Esophagus muscularis mucosa (tissue), 3 donors: ENCODE data around the gene MYH6.

ENCODE experiments used
- POLR2A ChIP-seq: fragments of 450-650 bp; IDR thresholded peaks from one replicate; pipeline ENCODE4 v1.6.1; 2017; ENCODE audit warnings: antibody characterized with exemption, moderate library complexity, mild to moderate bottlenecking, low read depth
- POLR2AphosphoS5 ChIP-seq, 2 donors: sonication (generic); formaldehyde crosslinking; IDR thresholded peaks; one replicate each; pipeline ENCODE4 v1.6.1; 2017; ENCODE audit warnings: antibody characterized with exemption in 2 of 2
- TF ChIP-seq, protein P1 (sequence below), 3 experiments: fragments of 200-600 bp in 2 of 3; fragments of 450-650 bp in 1 of 3; sonication (generic) in 2 of 3; IDR thresholded peaks; one replicate each; pipeline ENCODE4 v1.5.1; 2017 to 2019; ENCODE audit warnings: antibody characterized with exemption in 3 of 3, mild to moderate bottlenecking in 2 of 3, moderate library complexity in 1 of 3

DNA sequence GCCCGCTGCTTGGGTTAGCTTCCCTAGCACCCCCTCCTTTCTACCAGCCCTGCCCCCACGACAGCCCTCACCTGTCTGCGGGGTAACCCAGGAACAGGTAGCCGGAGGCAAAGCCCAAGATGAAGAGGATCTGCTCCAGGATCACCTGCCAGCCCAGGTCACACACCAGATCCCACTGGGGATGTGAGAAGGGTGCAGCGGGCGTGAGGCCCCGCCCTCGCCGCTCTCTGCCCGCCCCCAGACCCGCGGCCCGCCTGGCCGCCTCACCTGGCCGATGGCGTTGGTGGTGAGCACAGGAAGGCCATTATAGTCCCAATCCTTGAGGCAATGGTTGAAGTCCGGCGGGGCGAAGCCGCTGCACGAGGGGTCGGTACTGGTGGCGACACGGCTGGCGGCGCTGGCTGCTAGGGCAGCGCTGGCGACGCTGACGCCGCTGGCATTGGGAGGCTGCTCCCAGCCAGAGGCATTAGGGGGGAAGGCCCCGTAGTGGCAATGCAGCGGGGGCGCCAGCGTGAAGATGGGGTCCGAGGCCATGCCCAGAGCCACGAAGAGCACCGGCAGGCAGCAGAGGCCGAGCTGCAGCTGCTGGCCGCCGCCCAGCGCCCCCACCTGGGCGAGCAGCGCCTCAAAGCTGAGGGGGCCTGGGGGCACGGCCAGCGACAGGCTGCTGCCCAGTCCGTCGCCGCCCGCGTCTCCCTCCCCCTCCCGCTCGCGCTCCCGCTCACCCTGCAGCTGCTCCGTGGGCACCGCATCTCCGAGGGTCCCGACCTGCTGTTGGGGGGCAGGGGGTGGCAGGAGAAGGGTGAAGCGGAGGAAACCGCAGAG is 56.2 kb downstream of the MYH6 start:
- TF ChIP-seq, protein P1, sequence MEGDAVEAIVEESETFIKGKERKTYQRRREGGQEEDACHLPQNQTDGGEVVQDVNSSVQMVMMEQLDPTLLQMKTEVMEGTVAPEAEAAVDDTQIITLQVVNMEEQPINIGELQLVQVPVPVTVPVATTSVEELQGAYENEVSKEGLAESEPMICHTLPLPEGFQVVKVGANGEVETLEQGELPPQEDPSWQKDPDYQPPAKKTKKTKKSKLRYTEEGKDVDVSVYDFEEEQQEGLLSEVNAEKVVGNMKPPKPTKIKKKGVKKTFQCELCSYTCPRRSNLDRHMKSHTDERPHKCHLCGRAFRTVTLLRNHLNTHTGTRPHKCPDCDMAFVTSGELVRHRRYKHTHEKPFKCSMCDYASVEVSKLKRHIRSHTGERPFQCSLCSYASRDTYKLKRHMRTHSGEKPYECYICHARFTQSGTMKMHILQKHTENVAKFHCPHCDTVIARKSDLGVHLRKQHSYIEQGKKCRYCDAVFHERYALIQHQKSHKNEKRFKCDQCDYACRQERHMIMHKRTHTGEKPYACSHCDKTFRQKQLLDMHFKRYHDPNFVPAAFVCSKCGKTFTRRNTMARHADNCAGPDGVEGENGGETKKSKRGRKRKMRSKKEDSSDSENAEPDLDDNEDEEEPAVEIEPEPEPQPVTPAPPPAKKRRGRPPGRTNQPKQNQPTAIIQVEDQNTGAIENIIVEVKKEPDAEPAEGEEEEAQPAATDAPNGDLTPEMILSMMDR (IDR thresholded peaks at IDR 0.05) = no peak
- no peak for TF ChIP-seq POLR2A
- TF ChIP-seq POLR2AphosphoS5 (IDR thresholded peaks at IDR 0.05) = no peak
